GM08714 (cell line): ENCODE data around the gene LSM14A.
A peak's percentile ranks its signal among the peaks of the same experiment; 100 is the strongest.
"Not testable (repeated sequence)": the region's sequence is repeated elsewhere in the genome, so short reads cannot be mapped to it uniquely, and the experiment has no call there.

Experiments
- H3K4me3 ChIP-seq: fragments of 200-500 bp; sonication (Bioruptor generic); 2 replicates; pipeline ENCODE4 v1.5.1; 2014; ENCODE audit warnings: mild to moderate bottlenecking, low read length, inconsistent platforms
- ZNF274 ChIP-seq: IDR thresholded peaks from 2 replicates; pipeline ENCODE4 v1.6.1; 2012; ENCODE audit warnings: mild to moderate bottlenecking, low read depth, low read length

Gene LSM14A

GRCh38 chr19:34193439-34193838, 21.1 kb downstream of the LSM14A start:
- TF ChIP-seq ZNF274: no peak
- H3K4me3 ChIP-seq: no peak overlapping the region

- TF ChIP-seq ZNF274: no peak
- no peak overlapping the region for H3K4me3 ChIP-seq
These were observed 21.6 kb downstream of the LSM14A start for GRCh38 chr19:34193876-34194275.

- TF ChIP-seq ZNF274: no peak
- no peak overlapping the region for H3K4me3 ChIP-seq
These were observed 28.8 kb downstream of the LSM14A start for GRCh38 chr19:34201133-34201532.

- H3K4me3 ChIP-seq: not testable (repeated sequence)
These were observed 33.0 kb downstream of the LSM14A start for GRCh38 chr19:34205324-34205723.

GRCh38 chr19:34208291-34208884, 36.1 kb downstream of the LSM14A start:
- no peak overlapping the region for H3K4me3 ChIP-seq
- TF ChIP-seq ZNF274: no peak

GRCh38 chr19:34209726-34210125, 37.4 kb downstream of the LSM14A start:
- no peak overlapping the region for H3K4me3 ChIP-seq
- TF ChIP-seq ZNF274: no peak

GRCh38 chr19:34213283-34213682, 41.0 kb downstream of the LSM14A start:
- H3K4me3 ChIP-seq: no peak overlapping the region
- no peak for TF ChIP-seq ZNF274

GRCh38 chr19:34214040-34214439, 41.7 kb downstream of the LSM14A start:
- no peak overlapping the region for H3K4me3 ChIP-seq
- no peak for TF ChIP-seq ZNF274

GRCh38 chr19:34215006-34215665, 42.8 kb downstream of the LSM14A start:
- H3K4me3 ChIP-seq: no peak overlapping the region
- no peak for TF ChIP-seq ZNF274

- TF ChIP-seq ZNF274: no peak
- no peak overlapping the region for H3K4me3 ChIP-seq
These were observed 43.3 kb downstream of the LSM14A start for GRCh38 chr19:34215666-34216038.

GRCh38 chr19:34216745-34217219, 44.5 kb downstream of the LSM14A start:
- H3K4me3 ChIP-seq: not testable (repeated sequence)

- no peak for TF ChIP-seq ZNF274
- H3K4me3 ChIP-seq: peak overlapping the region; percentile 25
These were observed 45.9 kb downstream of the LSM14A start for GRCh38 chr19:34217952-34218817.

GRCh38 chr19:34218818-34219164, 46.5 kb downstream of the LSM14A start:
- no peak for TF ChIP-seq ZNF274

GRCh38 chr19:34220472-34221063, 48.3 kb downstream of the LSM14A start:
- H3K4me3 ChIP-seq: no peak overlapping the region
- no peak for TF ChIP-seq ZNF274

More at GRCh38 chr19:34218818-34219164, 46.5 kb downstream of the LSM14A start:
- peak overlapping the region; percentile 14; the same call in 1 of the 2 replicates for H3K4me3 ChIP-seq
